GM08714 (cell line): ENCODE data around the gene DNPH1.
A peak's percentile ranks its signal among the peaks of the same experiment; 100 is the strongest.

Experiments
- H3K4me3 ChIP-seq: fragments of 200-500 bp; sonication (Bioruptor generic); 2 replicates; pipeline ENCODE4 v1.5.1; 2014; ENCODE audit warnings: mild to moderate bottlenecking, low read length, inconsistent platforms
- ZNF274 ChIP-seq: IDR thresholded peaks from 2 replicates; pipeline ENCODE4 v1.6.1; 2012; ENCODE audit warnings: mild to moderate bottlenecking, low read depth, low read length

The DNPH1 gene

GRCh38 chr6:43200541-43200940 lies 28.7 kb downstream of the DNPH1 start:
- TF ChIP-seq ZNF274 = no peak
- no peak overlapping the region for H3K4me3 ChIP-seq

DNA sequence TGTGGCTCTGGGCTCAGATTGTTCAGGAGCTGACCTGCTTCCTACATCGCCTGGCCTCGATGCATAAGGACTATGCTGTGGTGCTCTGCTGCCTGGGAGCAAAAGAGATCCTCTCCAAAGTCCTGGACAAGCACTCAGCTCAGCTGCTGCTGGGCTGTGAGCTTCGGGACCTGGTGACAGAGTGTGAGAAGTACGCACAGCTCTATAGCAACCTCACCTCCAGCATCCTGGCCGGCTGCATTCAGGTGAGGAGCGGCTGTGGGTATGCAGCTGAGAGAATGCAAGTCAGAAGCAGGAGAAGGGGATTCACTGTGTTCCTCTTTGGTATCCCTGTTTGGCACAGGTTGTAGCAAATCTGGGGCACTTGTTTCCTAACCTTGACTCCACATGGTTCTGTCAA lies 29.4 kb downstream of the DNPH1 start:
- H3K4me3 ChIP-seq = no peak overlapping the region
- no peak for TF ChIP-seq ZNF274

DNA sequence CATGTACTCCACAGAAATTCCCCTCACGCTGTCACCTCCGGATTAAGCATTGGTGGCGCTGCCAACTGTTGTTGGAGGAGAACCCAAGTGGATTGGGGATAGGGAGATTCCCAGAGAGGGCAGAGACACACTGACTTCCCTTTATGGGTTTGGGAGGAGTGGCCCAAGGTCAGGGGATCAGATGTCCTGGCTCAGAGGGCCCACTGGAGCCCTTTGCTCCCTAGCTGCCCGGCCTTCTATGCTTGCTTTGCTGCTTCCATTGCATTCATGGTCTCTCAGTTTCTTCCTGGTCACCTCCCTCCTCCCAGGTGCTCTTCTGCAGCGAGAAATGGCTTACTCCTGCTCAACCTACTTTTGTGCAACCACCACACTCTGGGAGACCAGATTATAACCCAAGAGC lies 32.9 kb downstream of the DNPH1 start:
- H3K4me3 ChIP-seq = no peak overlapping the region
- TF ChIP-seq ZNF274 = no peak

- H3K4me3 ChIP-seq = no peak overlapping the region
- no peak for TF ChIP-seq ZNF274
These were observed 35.4 kb downstream of the DNPH1 start for GRCh38 chr6:43193929-43194328.

DNA sequence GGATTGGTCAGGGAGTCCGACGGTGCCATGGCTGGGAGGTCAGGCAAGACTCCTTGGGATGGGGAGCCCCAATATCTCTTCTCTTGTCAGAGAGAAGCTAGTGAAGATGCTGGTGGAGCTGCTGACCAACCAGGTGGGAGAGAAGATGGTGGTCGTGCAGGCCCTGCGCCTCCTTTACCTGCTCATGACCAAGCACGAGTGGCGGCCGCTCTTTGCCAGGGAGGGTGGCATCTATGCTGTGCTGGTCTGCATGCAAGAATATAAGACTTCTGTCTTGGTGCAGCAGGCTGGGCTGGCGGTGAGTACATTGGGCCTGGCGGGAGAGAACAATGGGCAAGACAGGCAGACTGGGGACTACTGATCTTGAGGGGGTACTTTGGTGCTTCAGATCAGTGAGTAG lies 36.4 kb downstream of the DNPH1 start:
- no peak overlapping the region for H3K4me3 ChIP-seq
- no peak for TF ChIP-seq ZNF274

GRCh38 chr6:43189776-43190304 lies 39.4 kb downstream of the DNPH1 start:
- no peak for TF ChIP-seq ZNF274
- no peak overlapping the region for H3K4me3 ChIP-seq

GRCh38 chr6:43188426-43188825 lies 40.9 kb downstream of the DNPH1 start:
- no peak overlapping the region for H3K4me3 ChIP-seq
- no peak for TF ChIP-seq ZNF274

GRCh38 chr6:43187821-43188220 lies 41.5 kb downstream of the DNPH1 start:
- no peak for TF ChIP-seq ZNF274
- no peak overlapping the region for H3K4me3 ChIP-seq

DNA sequence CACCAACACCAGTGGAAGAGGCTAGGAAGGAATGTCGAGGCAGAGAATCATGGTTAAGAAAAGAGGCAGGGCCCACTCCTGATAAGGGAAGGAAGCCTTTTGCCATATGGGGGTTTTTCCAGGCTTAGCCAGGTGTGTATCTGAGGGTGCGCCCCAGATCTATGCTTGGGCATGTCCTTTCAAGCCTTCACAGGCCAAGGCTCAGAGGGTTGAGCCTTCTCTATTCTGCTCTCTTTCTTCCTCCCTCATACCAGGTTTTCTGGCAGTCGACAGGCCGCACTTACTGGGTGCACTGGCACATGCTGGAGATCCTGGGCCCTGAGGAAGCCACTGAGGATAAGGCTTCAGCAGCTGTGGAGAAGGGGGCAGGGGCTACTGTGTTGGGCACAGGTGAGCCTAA lies 42.6 kb downstream of the DNPH1 start:
- H3K4me3 ChIP-seq = no peak overlapping the region
- no peak for TF ChIP-seq ZNF274

GRCh38 chr6:43186019-43186418 lies 43.3 kb downstream of the DNPH1 start:
- no peak overlapping the region for H3K4me3 ChIP-seq
- TF ChIP-seq ZNF274 = no peak

- TF ChIP-seq ZNF274 = no peak
- no peak overlapping the region for H3K4me3 ChIP-seq
These were observed 43.8 kb downstream of the DNPH1 start for GRCh38 chr6:43185391-43185985.

- TF ChIP-seq ZNF274 = no peak
- H3K4me3 ChIP-seq = no peak overlapping the region
These were observed 44.9 kb downstream of the DNPH1 start for GRCh38 chr6:43184268-43184985.

DNA sequence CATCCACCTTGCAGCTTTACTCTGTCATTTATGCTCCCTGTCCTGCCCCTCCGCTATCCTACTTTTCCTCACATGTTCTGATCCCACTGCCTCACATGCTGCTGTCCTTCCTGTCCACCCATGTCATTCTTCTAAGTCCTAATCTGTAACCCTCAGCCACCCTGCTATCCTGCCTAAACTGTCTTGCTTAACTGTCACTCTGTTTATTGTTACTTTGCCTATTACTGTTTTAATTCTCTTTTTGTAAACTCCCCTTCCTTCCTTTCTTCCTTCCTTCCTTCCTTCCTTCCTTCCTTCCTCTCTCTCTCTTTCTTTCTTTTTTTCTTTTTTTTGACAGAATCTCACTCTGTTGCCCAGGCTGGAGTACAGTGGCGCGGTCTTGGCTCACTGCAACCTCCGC lies 45.8 kb downstream of the DNPH1 start:
- no peak for TF ChIP-seq ZNF274
- no peak overlapping the region for H3K4me3 ChIP-seq

DNA sequence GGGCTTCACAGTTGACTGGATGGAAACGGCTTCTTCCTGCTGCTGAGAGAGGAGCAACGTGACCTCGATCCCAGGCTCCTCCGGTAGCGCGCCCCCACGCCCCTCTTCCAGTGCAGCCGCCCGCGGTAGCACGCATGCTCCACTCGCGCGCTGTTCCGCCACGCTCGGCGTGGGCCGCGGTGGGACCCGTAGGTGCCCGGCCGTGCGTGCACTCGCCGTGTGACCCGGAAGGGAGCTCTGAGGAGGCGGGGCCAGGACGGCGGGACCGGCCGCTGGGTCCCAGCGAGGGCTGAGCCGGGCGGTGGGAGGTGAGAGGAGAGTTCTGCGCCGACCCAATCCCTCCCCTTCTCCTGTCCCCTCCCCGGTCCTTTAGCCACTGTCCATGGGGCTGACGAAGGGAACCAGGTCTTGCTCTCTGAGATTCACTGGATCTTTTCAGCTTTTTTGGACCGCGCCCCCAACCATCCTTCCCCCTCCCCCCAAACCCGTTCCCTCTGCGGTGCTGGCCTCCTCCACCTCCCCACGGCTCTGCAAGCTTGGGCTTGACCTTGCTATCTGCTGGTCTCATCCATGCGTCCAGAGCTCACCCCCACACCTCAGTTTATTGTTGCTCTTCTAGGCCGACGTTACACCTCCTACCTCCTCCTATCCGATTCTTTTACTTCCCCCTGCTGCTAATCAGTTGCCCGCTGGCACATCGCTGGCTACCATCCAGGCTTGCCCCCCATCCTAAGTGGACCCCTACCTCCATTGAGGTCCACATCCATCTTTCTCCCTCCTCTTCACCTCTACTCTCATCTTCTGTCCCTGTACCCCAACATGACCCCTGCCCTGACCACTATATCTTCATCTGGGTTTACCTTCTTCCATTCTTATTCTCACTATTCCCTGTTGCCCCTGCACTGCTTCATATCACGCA lies 47.1 kb downstream of the DNPH1 start, which contains the start of gene CUL9:
TSS of gene CUL9 (plus strand) at position 255 of the 919 bp plus-strand sequence. CDS start 2,115 bp downstream, outside the sequence.
- H3K4me3 ChIP-seq = peak within 1 kb of the TSS; percentile 91
- no peak for TF ChIP-seq ZNF274

DNA sequence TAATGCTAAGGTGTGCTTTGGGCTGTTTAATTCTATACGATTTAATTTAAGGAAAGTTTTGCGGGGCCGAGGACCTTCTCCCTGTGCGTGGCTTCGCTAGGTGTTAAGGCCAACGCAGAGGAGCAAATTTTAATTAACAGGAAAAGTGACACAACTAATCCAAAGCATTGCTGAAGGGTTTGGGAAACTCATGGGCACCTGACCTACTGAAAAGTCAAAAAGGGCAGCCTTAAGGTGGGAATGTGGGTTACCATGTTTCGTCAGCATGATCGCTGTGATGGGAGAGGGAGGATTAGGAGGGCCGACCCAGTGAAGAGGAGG lies 47.7 kb downstream of the DNPH1 start:
- H3K4me3 ChIP-seq = peak overlapping the region; percentile 91
- no peak for TF ChIP-seq ZNF274

GRCh38 chr6:43180985-43181384 lies 48.3 kb downstream of the DNPH1 start:
- no peak overlapping the region for H3K4me3 ChIP-seq
- TF ChIP-seq ZNF274 = no peak
